CD8-positive, alpha-beta memory T cell (primary cell): ENCODE data around the gene ZSCAN10. TPM values are rescaled to one million over a fixed set of nuclear protein-coding genes. Genes with fewer than 3 reads are reported as not detected.
A peak's percentile ranks its signal among the peaks of the same experiment; 100 is the strongest.
"Not testable (repeated sequence)": the region's sequence is repeated elsewhere in the genome, so short reads cannot be mapped to it uniquely, and the experiment has no call there.

Experiments used
- CTCF ChIA-PET: fragments of 350-600 bp; sonication (Branson Sonifier 250); formaldehyde crosslinking; loops from one replicate; lab custom pipeline; 2021; ENCODE audit warnings: antibody characterized with exemption; lab: Charles Lee
- POLR2A ChIA-PET: fragments of 350-600 bp; sonication (Branson Sonifier 250); formaldehyde crosslinking; loops from one replicate; lab custom pipeline; 2021; ENCODE audit warnings: antibody characterized with exemption; lab: Charles Lee
- DNase-seq, 5 donors: peaks; one replicate each; pipeline versions ENCODE4 v3.0.0 to v3.0.0-alpha.2; 2020 to 2022; ENCODE audit warnings: mixed read lengths in 1 of 5
- H3K27ac ChIP-seq: one replicate; pipeline ENCODE4 v1.7.0; 2013; ENCODE audit warnings: low read depth, mild to moderate bottlenecking, low read length, moderate library complexity
- H3K27me3 ChIP-seq: 2 replicates; pipeline ENCODE4 v1.7.0; 2013; ENCODE audit warnings: low read length, mild to moderate bottlenecking; ENCODE audit not compliant: insufficient read depth, poor library complexity, severe bottlenecking
- H3K36me3 ChIP-seq: 2 replicates; pipeline ENCODE4 v1.7.0; 2013; ENCODE audit warnings: mild to moderate bottlenecking, low read length, moderate library complexity; ENCODE audit not compliant: insufficient read depth
- H3K4me1 ChIP-seq: 2 replicates; pipeline ENCODE4 v1.7.0; 2013; ENCODE audit warnings: mild to moderate bottlenecking, low read length, moderate library complexity; ENCODE audit not compliant: insufficient read depth
- H3K4me3 ChIP-seq: 2 replicates; pipeline ENCODE4 v1.7.0; 2013; ENCODE audit warnings: mild to moderate bottlenecking, low read length
- H3K9me3 ChIP-seq: 2 replicates; pipeline ENCODE4 v1.7.0; 2013; ENCODE audit warnings: mild to moderate bottlenecking, low read length
- H3K27ac Mint-ChIP-seq, 8 donors: one replicate each; pipeline ENCODE4 v1.8.0; 2020 to 2021; ENCODE audit warnings: mixed read lengths in 8 of 8, mild to moderate bottlenecking in 6 of 8, inconsistent platforms in 3 of 8, moderate library complexity in 3 of 8
- H3K27me3 Mint-ChIP-seq, 2 donors: one replicate each; pipeline ENCODE4 v1.8.0; 2020 to 2021; ENCODE audit warnings: mixed read lengths in 2 of 2, mild to moderate bottlenecking in 1 of 2, moderate library complexity in 1 of 2
- H3K36me3 Mint-ChIP-seq, 3 donors: one replicate each; pipeline ENCODE4 v1.8.0; 2020 to 2021; ENCODE audit warnings: mixed read lengths in 3 of 3, inconsistent platforms in 1 of 3, mild to moderate bottlenecking in 1 of 3
- H3K4me1 Mint-ChIP-seq, 3 donors: one replicate each; pipeline ENCODE4 v1.8.0; 2020 to 2021; ENCODE audit warnings: mixed read lengths in 3 of 3, inconsistent platforms in 1 of 3, mild to moderate bottlenecking in 1 of 3
- H3K4me3 Mint-ChIP-seq, 7 donors: one replicate each; pipeline ENCODE4 v1.8.0; 2020 to 2021; ENCODE audit warnings: mixed read lengths in 7 of 7, mild to moderate bottlenecking in 6 of 7, moderate library complexity in 4 of 7, inconsistent platforms in 2 of 7
- H3K9me3 Mint-ChIP-seq, 5 donors: one replicate each; pipeline ENCODE4 v1.8.0; 2020 to 2022; ENCODE audit warnings: mixed read lengths in 5 of 5, mild to moderate bottlenecking in 3 of 5, moderate library complexity in 2 of 5, inconsistent platforms in 1 of 5
- polyA plus RNA-seq: library from polyadenylated mRNA; unstranded; fragments of 300-500 nt; fragmentation: Illumina TruSeq; gene quantifications from one replicate; pipeline ENCODE4 v1.2.3, GENCODE V29; 2021
- total RNA-seq, 2 experiments: library from RNA; stranded (reverse); gene quantifications; one replicate each; pipeline ENCODE4 v1.2.3, GENCODE V29; 2021

The ZSCAN10 gene
- total and polyA plus RNA-seq, 3 experiments from 2014 or later = 0.15 TPM; not detected in 2

DNA sequence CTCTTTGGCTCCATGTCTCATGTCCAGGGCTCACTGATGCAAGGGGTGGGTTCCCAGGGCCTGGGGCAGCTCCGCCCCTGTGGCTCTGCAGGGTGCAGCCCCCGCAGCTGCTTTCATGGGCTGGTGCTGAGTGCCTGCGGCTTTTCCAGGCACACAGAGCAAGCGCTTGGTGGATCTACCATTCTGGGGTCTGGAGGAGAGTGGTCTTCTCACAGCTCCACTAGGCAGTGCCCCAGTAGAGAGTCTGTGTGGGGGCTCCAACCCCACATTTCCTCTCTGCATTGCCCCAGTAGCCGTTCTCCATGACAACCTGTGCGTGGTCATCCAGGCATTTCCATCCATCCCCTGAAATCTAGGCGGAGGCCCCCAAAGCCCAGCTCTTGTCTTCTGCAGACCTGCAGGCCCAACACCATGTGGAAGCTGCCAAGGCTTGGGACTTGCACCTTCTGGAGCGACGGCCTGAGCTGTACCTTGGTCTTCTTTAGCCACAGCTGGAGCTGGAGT is 28.4 kb downstream of the ZSCAN10 start:
- DNase-seq = no peak
- no peaks in the 10 kb centered on the region for H3K9me3 ChIP-seq
- no peak overlapping the region for H3K4me3 ChIP-seq
- Mint-ChIP-seq H3K36me3 (peaks cover 17 to 46% (median 27%) of the 10 kb centered on the region in 3 donors), H3K9me3 (peaks cover 0 to 1% (median 0%) of the 10 kb centered on the region in 5 donors), H3K27ac (peak overlapping the region in 7 of 8 donors; percentile 75 to 94 (median 88)), H3K27me3 (no peaks in the 10 kb centered on the region), H3K4me1 (peaks cover 70 to 81% (median 79%) of the 10 kb centered on the region in 3 donors), H3K4me3 (peak overlapping the region in 4 of 7 donors; percentile 67 to 84 (median 78))
- POLR2A ChIA-PET = interaction anchor here (0.6 to 1.1 kb wide), 2 partner anchors 88 to 163 kb away, joined by 3 read pairs; no protein-coding TSS in a partner anchor
- H3K27me3 ChIP-seq = no peaks in the 10 kb centered on the region
- H3K27ac ChIP-seq = no peak overlapping the region
- peaks cover 79% of the 10 kb centered on the region for H3K4me1 ChIP-seq
- H3K36me3 ChIP-seq = peaks cover 19% of the 10 kb centered on the region
- CTCF ChIA-PET = interaction anchor here (0.9 to 10.5 kb wide), 5 partner anchors 11 to 57 kb away, joined by 4 to 99 read pairs (median 8); no protein-coding TSS in a partner anchor

DNA sequence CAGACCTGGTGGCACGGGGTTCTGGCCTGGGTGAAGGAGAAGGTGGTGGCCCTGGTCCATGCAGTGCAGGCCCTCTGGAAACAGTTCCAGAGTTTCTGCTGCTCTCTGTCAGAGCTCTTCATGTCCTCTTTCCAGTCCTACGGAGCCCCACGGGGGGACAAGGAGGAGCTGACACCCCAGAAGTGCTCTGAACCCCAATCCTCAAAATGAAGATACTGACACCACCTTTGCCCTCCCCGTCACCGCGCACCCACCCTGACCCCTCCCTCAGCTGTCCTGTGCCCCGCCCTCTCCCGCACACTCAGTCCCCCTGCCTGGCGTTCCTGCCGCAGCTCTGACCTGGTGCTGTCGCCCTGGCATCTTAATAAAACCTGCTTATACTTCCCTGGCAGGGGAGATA is 29.9 kb downstream of the ZSCAN10 start:
- peak overlapping the region; percentile 2 to 84 (median 73) for H3K4me3 Mint-ChIP-seq
- H3K4me3 ChIP-seq, POLR2A ChIA-PET, H3K9me3 Mint-ChIP-seq, H3K9me3 ChIP-seq, H3K27me3 Mint-ChIP-seq, H3K27ac ChIP-seq, DNase-seq, H3K27me3 ChIP-seq: not testable (repeated sequence)
- H3K4me1 ChIP-seq = peaks cover 76% of the 10 kb centered on the region
- peaks cover 19% of the 10 kb centered on the region for H3K36me3 ChIP-seq
- H3K36me3 Mint-ChIP-seq = peaks cover 18 to 50% (median 30%) of the 10 kb centered on the region in 3 donors
- H3K27ac Mint-ChIP-seq = peak overlapping the region in 7 of 8 donors; percentile 39 to 94 (median 88)
- CTCF ChIA-PET = interaction anchor here (1.2 to 10.5 kb wide), 7 partner anchors 9 to 58 kb away, joined by 3 to 99 read pairs (median 7); no protein-coding TSS in a partner anchor
- peaks cover 66 to 82% (median 79%) of the 10 kb centered on the region in 3 donors for H3K4me1 Mint-ChIP-seq

DNA sequence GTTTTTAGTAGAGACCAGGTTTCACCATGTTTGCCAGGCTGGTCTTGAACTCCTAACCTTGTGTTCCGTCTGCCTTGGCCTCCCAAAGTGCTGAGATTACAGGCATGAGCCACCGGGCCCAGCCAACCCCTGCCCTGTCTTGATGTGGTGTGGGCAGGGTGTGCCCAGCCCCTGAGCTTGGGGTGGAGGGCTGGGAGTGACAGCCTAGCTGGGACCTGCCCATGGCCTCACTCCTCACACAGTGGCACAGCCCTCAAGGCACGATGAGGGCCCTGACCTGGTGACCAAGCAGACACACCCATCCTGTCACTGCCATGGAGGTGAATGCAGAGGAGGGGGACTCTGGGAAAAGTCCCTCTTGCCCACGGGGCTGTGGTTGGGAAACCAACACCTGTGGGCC is 30.6 kb downstream of the ZSCAN10 start:
- Mint-ChIP-seq H3K4me1 (peaks cover 65 to 82% (median 79%) of the 10 kb centered on the region in 3 donors), H3K27me3 (no peaks in the 10 kb centered on the region), H3K36me3 (peaks cover 18 to 50% (median 30%) of the 10 kb centered on the region in 3 donors), H3K4me3 (peak overlapping the region; percentile 98 to 100 (median 100)), H3K9me3 (peaks cover 0 to 2% (median 0%) of the 10 kb centered on the region in 5 donors), H3K27ac (peak overlapping the region; percentile 92 to 99 (median 96))
- H3K9me3 ChIP-seq = no peaks in the 10 kb centered on the region
- ChIA-PET CTCF (interaction anchor here (1.2 to 10.5 kb wide), 5 partner anchors 9 to 59 kb away, joined by 3 to 99 read pairs (median 7); no protein-coding TSS in a partner anchor), POLR2A (interaction anchor here (5.2 kb wide), 1 partner anchor 8 kb away, joined by 53 read pairs; no protein-coding TSS in a partner anchor)
- peak overlapping the region; percentile 92 for H3K4me3 ChIP-seq
- no peaks in the 10 kb centered on the region for H3K27me3 ChIP-seq
- H3K36me3 ChIP-seq = peaks cover 19% of the 10 kb centered on the region
- H3K27ac ChIP-seq = peak overlapping the region; percentile 16
- peaks cover 73% of the 10 kb centered on the region for H3K4me1 ChIP-seq
- no peak for DNase-seq

DNA sequence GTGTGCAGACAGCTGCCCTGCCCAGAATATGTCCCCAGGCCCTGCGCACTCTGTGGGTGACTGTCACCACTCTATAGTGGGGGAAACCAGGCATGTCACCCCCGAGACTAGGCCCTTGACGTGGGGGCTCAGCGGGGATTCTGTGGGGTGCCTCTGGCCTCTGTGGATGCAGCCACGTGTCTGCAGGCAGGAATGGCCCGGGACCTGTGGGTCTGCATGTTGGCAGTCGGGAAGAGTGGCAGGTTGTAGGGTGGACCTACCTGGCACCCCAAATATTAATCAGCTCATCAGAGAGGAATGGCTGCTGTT is 32.7 kb downstream of the ZSCAN10 start:
- Mint-ChIP-seq H3K27ac (peak overlapping the region; percentile 88 to 99 (median 96)), H3K27me3 (no peaks in the 10 kb centered on the region), H3K36me3 (peaks cover 18 to 50% (median 30%) of the 10 kb centered on the region in 3 donors), H3K9me3 (peaks cover 0 to 2% (median 0%) of the 10 kb centered on the region in 5 donors), H3K4me3 (peak overlapping the region; percentile 98 to 100 (median 100)), H3K4me1 (peaks cover 57 to 80% (median 73%) of the 10 kb centered on the region in 3 donors)
- Histone ChIP-seq H3K9me3 (no peaks in the 10 kb centered on the region), H3K4me1 (peaks cover 61% of the 10 kb centered on the region), H3K27me3 (no peaks in the 10 kb centered on the region), H3K27ac (peak overlapping the region; percentile 81), H3K36me3 (peaks cover 19% of the 10 kb centered on the region), H3K4me3 (peak overlapping the region; percentile 92)
- ChIA-PET POLR2A (interaction anchor here (1.0 to 5.2 kb wide), 7 partner anchors 10 to 92 kb away, joined by 3 to 53 read pairs (median 4); partner anchors contain the start of gene ZSCAN10), CTCF (interaction anchor here (0.7 to 10.5 kb wide), 6 partner anchors 11 to 66 kb away, joined by 3 to 99 read pairs (median 8); no protein-coding TSS in a partner anchor)
- no peak for DNase-seq

DNA sequence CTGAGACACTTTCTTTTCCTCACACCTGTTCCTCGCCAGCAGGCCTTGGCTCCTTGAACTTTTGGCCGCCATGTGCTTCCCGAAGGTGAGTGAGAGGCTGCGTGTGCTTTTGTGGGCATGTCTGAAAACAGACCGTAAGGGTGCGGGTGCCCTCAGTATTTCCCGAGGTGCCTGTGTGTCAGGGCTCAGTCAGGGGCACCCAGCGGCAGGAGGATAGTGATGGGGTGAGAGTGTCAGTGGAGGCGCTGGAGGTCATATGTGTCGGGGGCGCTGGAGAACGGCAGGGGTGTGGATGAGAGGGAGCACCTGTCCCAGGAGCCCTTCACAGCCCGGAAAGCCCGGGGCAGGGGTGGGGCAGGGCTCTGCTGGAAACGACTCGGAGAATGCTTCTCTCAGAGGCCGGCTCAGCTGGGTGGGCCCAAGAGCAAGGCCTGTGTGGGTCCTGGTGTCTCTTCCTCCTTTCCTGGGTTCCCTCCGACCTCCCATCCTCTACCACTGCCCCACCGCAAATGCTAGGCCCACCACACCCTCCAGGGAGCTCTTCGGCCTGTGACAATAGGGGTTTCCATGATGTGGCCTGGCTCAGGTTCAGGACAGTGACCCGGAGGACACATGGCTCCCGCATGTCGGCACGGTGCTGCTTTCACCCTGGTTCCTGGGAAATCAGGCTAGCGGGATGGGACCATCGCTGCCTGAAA is 33.2 kb downstream of the ZSCAN10 start:
- peaks cover 18 to 49% (median 30%) of the 10 kb centered on the region in 3 donors for H3K36me3 Mint-ChIP-seq
- peak in 1 of 5 donors; percentile 52 for DNase-seq
- H3K27ac ChIP-seq = peak overlapping the region; percentile 81
- H3K27me3 Mint-ChIP-seq = no peaks in the 10 kb centered on the region
- H3K4me3 ChIP-seq = peak overlapping the region; percentile 92
- no peaks in the 10 kb centered on the region for H3K27me3 ChIP-seq
- peaks cover 0 to 2% (median 0%) of the 10 kb centered on the region in 5 donors for H3K9me3 Mint-ChIP-seq
- POLR2A ChIA-PET = interaction anchor here (1.0 to 5.2 kb wide), 9 partner anchors 11 to 93 kb away, joined by 3 to 53 read pairs (median 5); partner anchors contain the start of gene ZSCAN10
- peaks cover 52 to 75% (median 68%) of the 10 kb centered on the region in 3 donors for H3K4me1 Mint-ChIP-seq
- peaks cover 19% of the 10 kb centered on the region for H3K36me3 ChIP-seq
- H3K4me1 ChIP-seq = peaks cover 56% of the 10 kb centered on the region
- H3K27ac Mint-ChIP-seq = peak overlapping the region; percentile 88 to 99 (median 96)
- H3K9me3 ChIP-seq = no peaks in the 10 kb centered on the region
- peak overlapping the region; percentile 98 to 100 (median 100) for H3K4me3 Mint-ChIP-seq
- CTCF ChIA-PET = interaction anchor here (0.6 to 10.5 kb wide), 14 partner anchors 11 to 97 kb away, joined by 3 to 99 read pairs (median 4); partner anchors contain the start of gene ZSCAN10

DNA sequence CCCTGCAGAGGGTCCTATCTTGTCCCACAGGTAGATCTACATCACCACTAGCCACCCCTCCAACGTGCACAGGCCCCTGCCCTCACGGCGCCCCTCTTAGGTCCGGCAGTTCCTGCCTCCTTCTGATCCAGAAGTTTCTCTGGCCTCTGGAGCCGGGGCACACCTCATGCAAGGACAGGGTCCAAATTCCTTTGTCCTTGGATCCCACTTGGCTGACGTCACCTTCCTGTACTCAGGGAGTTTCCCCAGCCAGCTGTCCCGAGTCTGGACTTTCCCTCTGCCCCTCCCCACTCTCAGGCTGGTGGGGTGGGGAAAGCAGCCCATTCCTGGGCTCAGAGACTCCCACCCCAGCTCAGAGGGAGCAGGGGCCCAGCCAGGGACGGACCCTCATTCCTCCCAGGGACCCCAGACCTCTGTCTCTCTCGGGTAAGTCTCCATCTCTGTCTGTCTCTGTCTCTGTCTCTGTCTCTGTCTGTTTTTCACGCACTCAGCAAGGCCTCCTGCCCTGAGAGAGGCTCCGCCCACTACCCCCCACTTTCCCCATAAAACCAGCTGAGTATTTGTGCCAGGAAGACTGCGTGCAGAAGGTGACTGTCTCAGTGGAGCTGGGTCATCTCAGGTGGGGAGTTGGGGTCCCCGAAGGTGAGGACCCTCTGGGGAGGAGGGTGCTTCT is 33.9 kb downstream of the ZSCAN10 start, which contains the start of gene IL32:
TSS of gene IL32 (plus strand) at position 572 of the 673 bp plus-strand sequence. CDS start 172 bp downstream, outside the sequence.
- Histone ChIP-seq H3K27me3 (no peaks in the 10 kb centered on the region), H3K27ac (peak within 1 kb of the TSS; percentile 81), H3K36me3 (peaks cover 19% of the 10 kb centered on the region), H3K4me1 (peaks cover 54% of the 10 kb centered on the region), H3K9me3 (no peaks in the 10 kb centered on the region), H3K4me3 (peak within 1 kb of the TSS; percentile 92)
- Mint-ChIP-seq H3K36me3 (peaks cover 17 to 46% (median 28%) of the 10 kb centered on the region in 3 donors), H3K9me3 (peaks cover 0 to 2% (median 0%) of the 10 kb centered on the region in 5 donors), H3K4me3 (peak within 1 kb of the TSS; percentile 98 to 100 (median 100)), H3K27me3 (no peaks in the 10 kb centered on the region), H3K27ac (peak within 1 kb of the TSS; percentile 88 to 99 (median 96)), H3K4me1 (peaks cover 49 to 74% (median 68%) of the 10 kb centered on the region in 3 donors)
- ChIA-PET CTCF (interaction anchor here (0.6 to 10.5 kb wide), 13 partner anchors 9 to 98 kb away, joined by 3 to 99 read pairs (median 5); partner anchors contain the start of gene ZSCAN10), POLR2A (interaction anchor here (0.9 to 5.2 kb wide), 8 partner anchors 11 to 93 kb away, joined by 3 to 53 read pairs (median 6); partner anchors contain the start of gene ZSCAN10)
- DNase-seq = peak; percentile 44 to 74 (median 65)
